Measurements from ENCODE around the gene TNFRSF18.

DNA sequence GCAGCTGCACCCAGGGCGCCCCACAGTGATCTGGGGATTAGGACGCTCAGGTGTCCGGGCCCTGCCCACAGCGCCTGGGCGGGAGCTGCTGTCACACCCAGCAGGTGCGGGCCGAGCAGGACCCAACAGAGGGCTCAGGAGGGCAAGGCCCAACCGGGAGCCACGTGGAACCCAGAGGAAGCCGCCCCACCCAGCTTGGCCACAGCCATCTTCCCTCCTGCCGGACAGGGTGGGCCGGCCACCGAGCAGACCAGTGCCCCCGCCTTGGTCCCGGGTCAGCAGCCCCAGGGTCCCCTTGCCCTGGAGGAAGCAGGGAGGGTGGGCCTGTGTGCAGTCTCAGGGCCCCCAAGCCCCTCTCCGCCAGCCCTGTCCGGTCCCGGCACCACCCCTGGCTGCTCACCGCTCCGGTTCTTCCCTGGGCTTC, 39.0 kb downstream of the TNFRSF18 start:
- TF ChIP-seq POLR2A (IDR thresholded peaks at IDR 0.05) = no peak
- TF ChIP-seq, protein P1, sequence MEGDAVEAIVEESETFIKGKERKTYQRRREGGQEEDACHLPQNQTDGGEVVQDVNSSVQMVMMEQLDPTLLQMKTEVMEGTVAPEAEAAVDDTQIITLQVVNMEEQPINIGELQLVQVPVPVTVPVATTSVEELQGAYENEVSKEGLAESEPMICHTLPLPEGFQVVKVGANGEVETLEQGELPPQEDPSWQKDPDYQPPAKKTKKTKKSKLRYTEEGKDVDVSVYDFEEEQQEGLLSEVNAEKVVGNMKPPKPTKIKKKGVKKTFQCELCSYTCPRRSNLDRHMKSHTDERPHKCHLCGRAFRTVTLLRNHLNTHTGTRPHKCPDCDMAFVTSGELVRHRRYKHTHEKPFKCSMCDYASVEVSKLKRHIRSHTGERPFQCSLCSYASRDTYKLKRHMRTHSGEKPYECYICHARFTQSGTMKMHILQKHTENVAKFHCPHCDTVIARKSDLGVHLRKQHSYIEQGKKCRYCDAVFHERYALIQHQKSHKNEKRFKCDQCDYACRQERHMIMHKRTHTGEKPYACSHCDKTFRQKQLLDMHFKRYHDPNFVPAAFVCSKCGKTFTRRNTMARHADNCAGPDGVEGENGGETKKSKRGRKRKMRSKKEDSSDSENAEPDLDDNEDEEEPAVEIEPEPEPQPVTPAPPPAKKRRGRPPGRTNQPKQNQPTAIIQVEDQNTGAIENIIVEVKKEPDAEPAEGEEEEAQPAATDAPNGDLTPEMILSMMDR (IDR thresholded peaks at IDR 0.05) = no peak

Measured in testis (tissue), 2 donors.